HG02970 (cell line): Measurements from ENCODE around the gene RNF121.

Experiments
- ATAC-seq: cut with Tn5 transposase; IDR thresholded peaks from one replicate; pipeline ENCODE4 v1.9.1; 2021; ENCODE audit warnings: mild to moderate bottlenecking, moderate library complexity, moderate number of reproducible peaks; ENCODE audit not compliant: unreplicated experiment, low FRiP score

Gene RNF121

DNA sequence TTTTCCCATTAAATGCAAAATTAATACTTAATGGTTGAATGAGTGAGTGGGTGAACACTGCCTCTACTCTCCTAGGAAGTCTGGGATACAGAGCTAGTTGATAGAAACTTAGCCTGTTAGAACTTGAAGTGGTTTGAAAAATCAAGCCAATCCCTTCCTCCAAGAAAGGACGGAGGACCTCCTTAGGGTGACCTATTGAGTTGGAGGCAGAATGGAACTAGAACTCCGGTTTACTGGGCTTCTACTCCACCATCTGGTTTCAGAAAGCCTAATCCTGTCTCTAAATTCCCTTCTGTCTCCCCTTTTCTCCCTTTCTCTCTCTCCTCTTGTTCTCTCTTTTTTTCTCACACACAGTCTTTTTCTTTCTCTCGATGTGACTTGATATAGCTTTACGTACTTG lies 50.2 kb downstream of the RNF121 start:
- no peak for ATAC-seq

DNA sequence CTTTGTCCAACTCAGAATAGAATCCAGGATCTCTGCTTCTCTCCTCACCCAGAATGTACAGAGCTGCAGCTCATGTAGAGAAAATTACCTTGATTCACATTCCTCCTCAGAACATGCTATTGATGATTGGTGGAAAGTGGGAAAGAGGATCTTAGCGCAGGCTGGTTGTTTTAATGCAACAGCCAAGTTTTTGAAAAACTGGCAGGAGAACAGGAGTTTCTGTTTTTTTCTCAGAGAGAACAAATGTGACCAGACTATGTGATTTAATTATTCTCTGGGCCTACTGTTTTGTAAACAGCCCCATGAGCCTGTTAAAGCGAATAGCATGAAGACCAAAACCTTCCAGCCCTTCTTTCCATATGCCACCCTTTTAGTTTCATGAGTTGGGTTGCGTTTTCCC lies 50.8 kb downstream of the RNF121 start:
- no peak for ATAC-seq

GRCh38 chr11:71986131-71986530 lies 57.3 kb downstream of the RNF121 start:
- no peak for ATAC-seq

- ATAC-seq: no peak
Measured at GRCh38 chr11:71987521-71987920, 58.7 kb downstream of the RNF121 start.

DNA sequence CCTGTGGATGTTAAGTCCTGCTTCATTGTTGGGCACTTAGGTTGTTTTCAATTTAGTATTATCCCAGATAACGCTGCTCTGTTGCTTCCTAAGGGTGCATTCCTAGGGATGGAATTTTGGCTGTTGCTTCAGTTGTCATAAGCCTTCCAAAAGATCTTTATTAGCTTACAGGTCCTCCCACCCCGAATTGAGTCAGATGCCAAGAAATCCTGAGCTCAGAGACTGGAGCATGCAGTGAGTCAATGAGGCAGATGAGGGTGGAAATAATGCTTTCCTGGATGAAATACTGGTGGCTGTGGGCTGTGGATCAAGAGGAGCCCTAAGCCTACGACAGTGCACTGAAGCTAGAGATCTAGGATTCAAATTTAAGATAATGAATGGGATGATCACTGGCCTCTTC lies 59.2 kb downstream of the RNF121 start:
- no peak for ATAC-seq

- no peak for ATAC-seq
Measured at GRCh38 chr11:71990701-71991100, 61.9 kb downstream of the RNF121 start.

- no peak for ATAC-seq
Measured at GRCh38 chr11:71991494-71991893, 62.6 kb downstream of the RNF121 start.

DNA sequence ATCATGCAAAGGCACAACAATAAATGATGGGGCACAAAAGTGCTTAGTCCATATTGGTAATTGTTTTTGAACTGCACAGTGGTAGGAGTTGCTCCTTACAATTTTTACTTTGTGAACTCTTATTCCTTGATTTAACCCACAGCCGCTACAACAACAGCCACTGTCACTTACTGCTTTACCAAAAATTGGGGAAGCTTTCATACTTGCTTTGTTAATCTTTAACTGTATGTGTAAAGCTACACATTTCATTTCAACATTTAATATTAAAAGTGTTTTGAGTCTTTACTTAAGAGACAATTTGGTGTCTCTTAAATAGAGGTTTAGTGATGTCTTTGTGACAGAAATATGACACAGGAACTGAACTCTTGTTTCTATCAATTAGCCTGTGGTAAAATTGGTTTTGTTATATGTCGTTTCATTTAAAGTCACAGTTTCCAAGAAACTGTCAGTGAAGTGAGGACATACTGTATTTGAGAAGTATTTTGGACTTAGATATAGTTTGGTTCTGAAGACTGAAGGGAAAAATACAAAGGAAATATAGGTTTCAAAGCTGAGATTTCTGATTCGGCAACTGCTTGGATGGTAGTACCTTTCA lies 63.4 kb downstream of the RNF121 start:
- ATAC-seq: no peak

DNA sequence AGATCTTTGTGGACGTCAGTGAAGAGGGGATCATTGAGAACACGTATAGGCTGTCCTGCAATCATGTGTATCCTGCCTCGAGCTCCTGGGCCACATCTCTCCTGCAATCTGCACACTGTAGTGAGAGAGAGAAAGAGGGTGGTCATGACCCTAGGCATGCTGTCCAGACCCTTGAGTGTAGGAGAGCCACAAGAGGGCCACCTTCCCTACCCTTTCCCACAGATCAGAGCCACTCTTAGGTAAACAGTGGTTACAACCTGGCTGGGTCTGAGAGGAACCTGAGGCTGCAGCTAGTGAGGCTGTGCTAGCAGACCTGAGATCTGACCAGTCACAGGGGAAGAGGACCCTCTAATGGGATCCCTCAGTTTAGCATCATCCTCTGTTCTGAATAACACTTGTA lies 65.9 kb downstream of the RNF121 start:
- ATAC-seq: no peak

GRCh38 chr11:71995726-71996291 lies 67.0 kb downstream of the RNF121 start:
- ATAC-seq: no peak

GRCh38 chr11:71996517-71996916 lies 67.7 kb downstream of the RNF121 start:
- ATAC-seq: no peak

- ATAC-seq: no peak
Measured at GRCh38 chr11:71996946-71997345, 68.1 kb downstream of the RNF121 start.

DNA sequence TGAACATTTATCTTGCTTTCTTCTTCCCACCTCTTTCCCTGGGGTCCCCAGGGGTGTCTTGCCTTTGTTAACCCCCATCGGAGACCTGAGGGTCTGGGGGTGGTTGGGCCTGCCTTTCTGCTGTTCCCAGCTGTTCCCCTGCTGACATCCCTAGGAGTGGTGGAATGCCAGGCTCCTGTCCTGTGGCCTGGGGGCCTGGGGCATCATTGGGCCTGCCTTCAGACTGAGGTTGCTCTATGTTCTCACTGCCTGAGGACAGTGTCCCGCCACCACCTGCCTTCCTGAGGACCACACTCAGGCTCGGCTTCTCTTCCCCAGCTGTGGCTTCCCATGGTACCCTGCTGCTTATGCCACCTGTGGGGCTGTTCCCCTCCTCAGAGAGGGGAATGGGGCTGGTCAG lies 68.7 kb downstream of the RNF121 start:
- ATAC-seq: no peak

DNA sequence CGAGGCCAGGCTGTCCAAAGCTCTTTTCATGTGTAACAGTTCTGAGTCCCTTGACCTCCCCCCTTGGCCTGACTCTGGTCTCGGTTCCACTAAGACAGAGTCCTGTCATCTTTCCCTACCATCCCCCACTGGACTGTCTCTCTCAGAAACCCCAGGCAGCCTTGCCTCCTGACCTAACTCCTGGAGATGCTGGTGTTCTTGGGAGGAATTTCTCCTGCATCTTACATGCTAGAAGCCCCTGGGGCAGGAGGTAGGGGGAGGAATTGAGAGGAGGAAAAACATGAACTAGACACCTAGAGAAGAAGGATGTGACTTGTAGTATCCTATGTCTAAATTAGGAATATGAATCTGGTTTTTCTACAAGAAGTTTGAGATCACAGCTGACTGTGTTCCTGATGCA lies 69.2 kb downstream of the RNF121 start:
- no peak for ATAC-seq

DNA sequence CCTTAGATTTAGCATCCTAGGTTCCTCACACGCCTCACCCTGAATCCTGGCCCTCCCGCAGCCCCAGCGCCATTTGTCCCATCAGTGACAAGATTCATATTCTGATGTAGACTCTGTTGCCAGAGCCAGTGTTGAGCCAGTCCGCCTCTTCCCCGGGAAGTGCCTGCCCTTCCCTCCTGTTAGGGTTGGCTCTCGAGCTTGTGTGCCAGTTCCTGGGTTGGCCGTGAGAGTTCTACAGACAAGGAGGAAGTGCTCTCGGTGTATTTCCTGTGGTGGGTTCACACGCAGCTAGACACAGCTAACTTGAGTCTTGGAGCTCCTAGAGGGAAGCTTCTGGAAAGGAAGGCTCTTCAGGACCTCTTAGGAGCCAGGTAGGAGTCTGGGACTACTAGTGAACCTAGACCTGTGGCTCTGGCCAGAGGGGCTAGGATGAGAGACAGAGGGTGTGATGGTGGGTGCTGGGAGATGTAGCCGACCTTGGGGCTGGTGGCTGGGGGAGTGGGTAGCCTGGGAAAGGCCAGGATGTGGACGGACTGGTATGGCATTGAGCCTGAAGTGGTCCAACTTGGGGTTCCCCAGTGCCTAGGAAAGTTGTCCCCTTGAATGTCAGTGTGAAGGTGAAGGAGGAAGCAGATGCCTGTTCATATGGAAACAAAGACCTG lies 69.9 kb downstream of the RNF121 start, which contains the start of gene IL18BP:
TSS of gene IL18BP (plus strand) at position 261 of the 662 bp plus-strand sequence. CDS start 1,076 bp downstream, outside the sequence.
- no peak for ATAC-seq

GRCh38 chr11:71999362-71999761 lies 70.5 kb downstream of the RNF121 start:
- ATAC-seq: no peak

DNA sequence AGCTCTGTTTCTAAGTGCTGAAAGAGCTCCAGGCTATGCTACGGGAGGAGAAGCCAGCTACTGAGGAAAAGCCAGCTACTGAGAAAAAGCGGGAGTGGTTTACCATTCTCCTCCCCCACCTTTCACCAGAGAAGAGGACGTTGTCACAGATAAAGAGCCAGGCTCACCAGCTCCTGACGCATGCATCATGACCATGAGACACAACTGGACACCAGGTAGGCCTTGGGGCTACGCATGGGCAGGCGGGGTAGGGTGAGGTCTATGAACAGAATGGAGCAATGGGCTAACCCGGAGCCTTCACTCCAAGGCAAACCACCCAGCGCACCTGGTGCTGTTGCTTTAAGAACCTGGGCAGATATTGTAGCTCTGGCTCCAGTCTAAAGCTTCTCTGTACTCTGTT lies 71.0 kb downstream of the RNF121 start:
- ATAC-seq: no peak

- no peak for ATAC-seq
Measured at GRCh38 chr11:72000202-72000867, 71.5 kb downstream of the RNF121 start.

- ATAC-seq: no peak
Measured at GRCh38 chr11:72001285-72001684, 72.4 kb downstream of the RNF121 start.

GRCh38 chr11:72001834-72002591 lies 73.2 kb downstream of the RNF121 start:
- no peak for ATAC-seq
